Motor neuron (in vitro differentiated cells): Measurements from ENCODE around the gene APC2. TPM values are rescaled to one million over a fixed set of nuclear protein-coding genes. Genes with fewer than 3 reads are reported as not detected.

Source experiments
- ATAC-seq, 8 experiments: fragments of 200-7000 bp; cut with Tn5 transposase; replicated peaks in 6 of 8; 2 replicates each; pipeline ENCODE4 v1.8.0; 2021; ENCODE audit warnings: mild to moderate bottlenecking in 8 of 8, moderate library complexity in 8 of 8
- H3K27ac ChIP-seq, 2 donors: fragments of 250-450 bp; sonication (Bioruptor Pico); 2 replicates each; pipeline ENCODE4 v1.9.0; 2021; ENCODE audit warnings: antibody characterized with exemption in 2 of 2, mild to moderate bottlenecking in 2 of 2, moderate library complexity in 1 of 2
- H3K4me1 ChIP-seq, 2 donors: fragments of 250-450 bp; sonication (Bioruptor Pico); replicated peaks in 1 of 2; 2 replicates each; pipeline ENCODE4 v1.6.1; 2021; ENCODE audit warnings: antibody characterized with exemption in 2 of 2, mild to moderate bottlenecking in 2 of 2, moderate library complexity in 1 of 2
- H3K4me3 ChIP-seq, 5 donors: fragments of 250-450 bp; sonication (Bioruptor Pico); 2 replicates each; pipeline ENCODE4 v1.9.0; 2021; ENCODE audit warnings: antibody characterized with exemption in 5 of 5, mild to moderate bottlenecking in 5 of 5, moderate library complexity in 4 of 5
- WGBS, 10 experiments: fragments of 450-650 bp; shearing (Covaris generic); methylation state at CpG; one replicate each; pipeline ENCODE4 v1.0.0; 2022; 5-methylcytosine and 5-hydroxymethylcytosine counted together
- in situ Hi-C, 9 experiments: fragments of 400-800 bp; cut with MboI; loops; one replicate each; pipeline ENCODE4 v1.15.0; 2021; ENCODE audit warnings: low sequenced_read_pairs in 9 of 9, low pct_unique_long_range_greater_than_20kb in 2 of 9; ENCODE audit not compliant: unreplicated experiment in 9 of 9
- total RNA-seq, 8 experiments: library from RNA; unstranded; fragments of 300-600 nt; gene quantifications; 2 replicates each; pipeline versions ENCODE4 v1.2.3 to v1.2.4, GENCODE V29; 2022

Gene APC2
- total RNA-seq, 8 experiments from 2014 or later, result 0.31 to 52.0 (median 31.9) TPM

DNA sequence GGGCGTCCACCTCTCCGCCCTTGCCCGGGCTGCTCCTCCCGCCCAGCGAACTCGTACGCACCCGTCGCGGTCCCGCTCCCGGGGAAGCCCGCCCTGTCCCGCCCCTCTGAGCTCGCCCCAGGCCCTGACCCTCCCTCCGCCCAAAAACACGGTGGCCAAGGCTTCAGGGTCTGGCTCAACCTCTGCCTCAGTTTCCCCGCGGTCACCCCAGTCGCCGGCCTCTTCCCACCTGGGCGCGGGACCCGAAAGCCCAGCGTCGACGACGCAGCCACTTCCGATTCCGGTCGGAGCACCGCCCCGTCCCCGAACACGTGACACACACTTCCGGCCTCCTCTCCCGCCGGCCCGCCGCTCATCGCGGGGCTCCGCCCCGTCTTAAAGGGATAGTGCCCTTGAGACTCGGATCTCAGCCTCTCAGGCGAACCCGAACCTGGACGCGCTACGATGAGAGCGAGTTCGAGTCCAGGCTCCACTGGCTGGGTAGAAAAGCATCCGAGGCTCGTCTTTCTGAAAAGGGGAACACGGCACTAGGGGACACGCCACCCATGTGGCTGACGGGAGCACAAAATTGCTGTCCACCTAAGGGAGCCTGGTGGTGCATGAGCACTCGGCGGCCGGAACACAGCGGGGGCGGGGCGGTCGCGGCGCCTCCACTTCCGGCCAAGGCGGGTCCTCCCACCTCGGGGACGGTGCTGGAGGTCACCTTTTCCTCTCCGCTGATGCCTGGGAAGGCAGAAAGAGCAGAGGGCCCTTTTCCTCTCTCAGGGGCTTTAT lies 29.2 kb downstream of the APC2 start, which contains the start of gene C19orf25:
C19orf25 (minus strand) TSS at position 282 of the 774 bp plus-strand sequence. CDS start 312 bp downstream, outside the sequence.
- H3K4me1 ChIP-seq, result peaks cover 5 to 10% of the 10 kb centered on the region in 2 donors
- in situ Hi-C loops, result no loop called here
- H3K27ac ChIP-seq, result peak within 1 kb of the TSS; percentile 82 to 93
- H3K4me3 ChIP-seq, result peak within 1 kb of the TSS; percentile 43 to 77 (median 63)
- 0 to 11% (median 3%) methylated on average over 4 to 9 of the region's 71 CpGs; no CpG with 5 or more reads in 6 of the 10 experiments for WGBS, 10 experiments
- peak; percentile 88 to 98 (median 91) for ATAC-seq

DNA sequence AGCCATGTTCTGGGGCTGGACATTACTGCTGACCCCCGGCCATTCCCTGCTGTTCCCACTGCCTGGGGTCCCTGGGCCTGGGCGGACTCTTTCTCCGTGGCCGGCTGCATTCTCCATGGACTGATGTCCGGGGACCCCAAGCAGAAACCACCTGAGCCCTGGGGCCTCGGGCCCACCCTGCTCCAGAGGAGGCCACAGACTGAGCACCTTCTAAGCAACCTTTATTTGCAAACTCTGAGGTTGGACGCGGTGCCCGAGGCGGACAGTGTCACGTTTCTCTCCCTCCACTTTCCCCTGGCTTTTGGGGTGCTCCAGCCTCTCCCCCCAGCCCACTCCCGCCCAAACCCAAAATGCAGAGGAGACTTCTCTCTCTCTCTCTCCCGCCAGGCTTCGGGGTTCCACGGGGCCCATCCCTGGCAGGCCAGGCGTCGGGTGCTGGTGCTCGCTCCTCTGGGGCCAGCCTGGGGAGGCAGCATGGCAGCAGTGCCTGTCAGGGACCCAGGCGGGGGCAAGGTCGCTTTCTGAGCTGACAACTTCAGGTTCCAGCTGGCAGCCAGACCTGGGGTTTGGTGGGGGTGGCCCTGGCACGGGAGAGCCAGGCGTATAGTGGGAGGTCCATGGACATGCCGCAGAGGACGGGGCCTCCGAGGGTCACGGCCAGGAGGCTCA lies 31.4 kb downstream of the APC2 start:
- WGBS, 10 experiments, result 60 to 100% (median 79%) methylated on average over 1 to 10 of the region's 26 CpGs; no CpG with 5 or more reads in 4 of the 10 experiments
- in situ Hi-C loops, result no loop called here

DNA sequence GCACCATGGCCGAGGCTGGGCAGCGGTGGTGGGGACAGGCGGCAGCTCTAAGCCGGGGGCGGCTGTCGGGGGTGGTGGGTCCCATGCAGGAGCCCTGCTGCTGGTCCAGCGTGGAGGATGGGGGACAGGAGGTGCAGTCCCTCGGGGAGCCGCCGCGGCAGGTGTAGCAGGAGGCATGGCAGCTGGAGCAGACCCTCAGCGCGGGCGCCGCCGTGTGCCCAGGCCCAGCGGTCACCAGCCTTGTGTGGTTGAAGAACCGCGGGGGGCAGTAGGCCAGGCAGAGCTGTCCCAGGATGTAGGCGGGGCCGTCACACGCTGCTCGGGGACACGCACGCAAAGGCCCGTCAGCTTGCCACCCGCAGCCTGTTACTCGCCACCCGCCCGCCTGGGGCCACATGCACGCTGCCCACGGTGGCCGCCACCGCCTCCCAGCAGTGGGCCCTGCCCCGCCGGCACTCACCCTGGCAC lies 32.0 kb downstream of the APC2 start:
- 68% methylated on average over 5 of the region's 36 CpGs; no CpG with 5 or more reads in 9 of the 10 experiments for whole genome bisulfite sequencing, 10 experiments
- ATAC-seq, result no peak
- in situ Hi-C loops, result no loop called here
- Histone ChIP-seq H3K4me3 (no peak overlapping the region), H3K27ac (no peak overlapping the region), H3K4me1 (peaks cover 5 to 10% of the 10 kb centered on the region in 2 donors)

More for the DNA sequence above, 31.4 kb downstream of the APC2 start:
- H3K27ac ChIP-seq, result no peak overlapping the region
- H3K4me1 ChIP-seq, result peaks cover 5 to 10% of the 10 kb centered on the region in 2 donors
- H3K4me3 ChIP-seq, result no peak overlapping the region
- ATAC-seq, result no peak

DNA sequence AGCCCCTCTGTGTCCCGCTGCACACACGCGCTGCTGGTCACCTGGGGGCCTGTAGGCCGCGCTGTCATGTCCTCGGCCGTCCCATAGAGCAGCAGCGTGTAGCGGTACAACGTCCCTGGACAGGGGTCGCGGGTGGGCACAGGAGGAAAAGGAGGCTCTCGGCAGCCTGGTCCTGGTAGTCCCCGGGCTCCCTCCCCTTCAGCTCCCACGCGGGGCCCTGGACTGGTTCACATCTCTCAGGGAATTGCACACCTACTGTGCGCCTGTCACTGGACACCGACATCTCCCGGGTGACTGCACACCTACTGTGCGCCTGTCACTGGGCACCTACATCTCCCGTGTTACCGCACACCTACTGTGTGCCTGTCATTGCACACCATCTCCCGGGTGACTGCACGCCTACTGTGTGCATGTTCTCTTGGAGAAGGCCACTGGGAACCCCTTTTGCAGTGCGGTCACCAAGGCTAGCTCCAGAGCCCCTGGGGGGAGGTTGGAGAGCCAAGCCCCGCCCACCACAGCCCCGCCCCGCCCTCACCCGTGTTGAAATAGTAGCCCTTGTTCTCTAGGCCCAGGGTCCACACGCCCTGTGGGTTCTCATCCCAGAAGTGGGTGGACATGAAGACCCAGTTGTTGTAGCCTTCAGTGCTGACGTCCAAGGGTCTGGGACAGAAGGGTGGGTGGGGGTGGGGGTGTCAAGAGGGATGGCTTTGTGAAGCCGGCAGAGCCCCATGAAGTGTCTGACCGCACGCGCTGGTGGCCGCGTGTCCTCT lies 32.6 kb downstream of the APC2 start:
- Histone ChIP-seq H3K4me1 (peaks cover 5 to 10% of the 10 kb centered on the region in 2 donors), H3K27ac (no peak overlapping the region), H3K4me3 (no peak overlapping the region)
- WGBS, 10 experiments, result 50 to 87% (median 85%) methylated on average over 2 to 11 of the region's 37 CpGs; no CpG with 5 or more reads in 6 of the 10 experiments
- in situ Hi-C loops, result no loop called here
- ATAC-seq, result no peak

DNA sequence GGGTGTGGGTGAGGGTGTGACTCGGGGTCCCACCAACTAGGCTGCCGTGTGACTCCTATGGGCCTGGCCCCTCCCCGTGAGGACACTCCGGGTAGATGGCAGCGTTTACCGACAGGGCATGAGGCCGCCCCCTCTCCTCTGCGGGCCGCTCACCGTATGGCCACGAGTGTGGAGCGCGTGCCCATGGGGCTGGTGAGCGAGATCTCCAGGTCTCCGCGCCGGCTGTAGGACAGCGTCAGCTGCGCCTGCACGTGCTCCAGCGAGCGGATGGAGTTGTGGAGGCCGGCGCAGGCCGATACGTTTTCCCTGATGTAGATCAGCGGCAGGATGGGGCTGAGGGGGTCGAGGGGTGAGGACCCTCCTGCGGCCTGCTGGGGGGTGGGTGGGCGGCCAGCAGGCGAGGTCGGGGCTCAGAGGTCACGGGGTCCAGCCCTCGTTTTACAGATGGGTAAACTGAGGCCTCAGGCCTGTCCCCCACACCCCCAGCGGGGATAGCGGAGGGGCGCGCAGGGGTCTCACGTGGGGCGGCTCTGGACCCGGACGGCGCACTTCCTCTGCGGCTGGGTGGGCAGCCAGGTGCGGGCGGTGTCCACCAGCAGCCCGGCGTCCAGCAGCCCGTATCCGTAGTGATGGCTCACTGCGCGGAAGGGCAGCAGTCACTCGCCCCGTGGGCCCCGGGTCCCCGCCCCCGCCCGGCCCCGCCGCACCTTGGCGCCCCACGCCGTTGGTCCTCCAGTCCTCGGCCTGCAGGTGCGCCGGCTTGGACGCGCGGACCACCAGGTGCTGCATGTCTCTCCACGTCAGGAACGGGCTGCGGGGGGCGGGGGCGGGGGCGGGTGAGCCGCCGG lies 33.4 kb downstream of the APC2 start:
- WGBS, 10 experiments, result no CpG with 5 or more reads among the region's 77 CpGs
- no peak for ATAC-seq
- Histone ChIP-seq H3K27ac (no peak overlapping the region), H3K4me1 (peaks cover 2 to 4% of the 10 kb centered on the region in 2 donors), H3K4me3 (no peak overlapping the region)
- in situ Hi-C loops, result no loop called here

DNA sequence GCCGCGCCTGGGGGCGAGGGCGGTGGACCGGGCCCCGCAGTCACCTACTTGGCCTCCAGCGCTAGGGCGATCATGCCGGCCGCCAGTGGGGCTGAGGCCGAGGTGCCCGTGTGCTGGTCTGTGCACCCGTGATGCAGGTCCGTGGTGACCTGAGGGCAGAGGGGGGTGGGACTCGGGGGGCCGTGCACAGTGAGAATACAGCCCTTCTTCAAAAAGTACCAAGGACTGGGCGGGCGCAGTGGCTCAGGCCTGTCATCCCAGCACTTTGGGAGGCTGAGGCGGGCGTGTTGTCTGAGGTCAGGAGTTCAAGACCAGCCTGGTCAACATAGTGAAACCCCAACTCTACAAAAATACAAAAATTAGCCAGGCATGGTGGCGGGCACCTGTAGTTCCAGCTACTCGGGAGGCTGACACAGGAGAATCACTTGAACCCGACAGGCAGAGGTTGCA lies 34.1 kb downstream of the APC2 start:
- Histone ChIP-seq H3K4me3 (no peak overlapping the region), H3K27ac (no peak overlapping the region), H3K4me1 (peaks cover 2 to 4% of the 10 kb centered on the region in 2 donors)
- no peak for ATAC-seq
- in situ Hi-C loops, result no loop called here
- 60 to 96% (median 88%) methylated on average over 1 to 5 of the region's 23 CpGs; no CpG with 5 or more reads in 7 of the 10 experiments for WGBS, 10 experiments

DNA sequence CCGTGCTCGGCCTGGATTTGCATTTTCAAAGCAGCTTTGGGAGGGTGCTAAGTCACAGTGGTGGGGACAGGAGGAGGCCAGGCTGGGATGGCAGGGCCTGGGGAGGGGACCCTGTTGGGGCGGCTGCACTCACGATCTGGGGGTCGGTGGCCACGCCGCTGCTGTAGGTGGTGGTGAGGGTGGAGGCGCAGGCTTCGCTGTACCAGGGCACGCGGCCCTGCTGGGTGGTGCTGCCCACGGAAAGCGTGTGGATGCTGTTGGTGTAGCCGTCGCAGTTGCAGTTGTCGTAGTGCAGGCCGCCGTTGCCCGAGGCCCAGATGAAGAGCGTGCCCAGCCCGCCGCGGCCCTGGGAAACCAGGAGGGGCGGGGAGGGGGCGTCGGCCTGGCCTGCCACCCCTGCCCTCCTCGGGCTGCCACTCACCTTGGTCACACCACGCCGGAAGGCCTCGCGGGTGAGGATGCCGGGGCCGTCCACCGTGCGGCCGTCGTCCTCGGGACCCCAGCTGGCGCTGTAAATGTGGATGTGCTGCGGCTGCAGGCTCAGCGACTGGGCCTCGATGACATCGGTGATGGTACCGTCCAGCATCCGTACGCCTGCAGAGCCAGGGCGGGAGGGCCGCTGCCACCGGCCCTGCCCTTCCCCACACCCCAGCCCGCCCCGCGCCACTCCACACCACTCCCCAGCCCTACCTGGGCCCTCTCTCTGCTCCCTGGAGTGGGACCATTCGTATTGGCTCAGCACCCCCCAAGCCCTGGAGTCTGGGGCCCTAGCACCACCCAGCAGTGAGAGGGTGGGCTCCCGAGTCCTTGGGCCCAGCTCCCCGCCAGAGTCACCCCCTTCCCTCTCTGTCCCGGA lies 37.0 kb downstream of the APC2 start:
- H3K4me3 ChIP-seq, result no peak overlapping the region
- no peak for ATAC-seq
- no peak overlapping the region for H3K27ac ChIP-seq
- in situ Hi-C loops, result no loop called here
- H3K4me1 ChIP-seq, result peaks cover 7% of the 10 kb centered on the region in 2 donors
- no CpG with 5 or more reads among the region's 56 CpGs for WGBS, 10 experiments

DNA sequence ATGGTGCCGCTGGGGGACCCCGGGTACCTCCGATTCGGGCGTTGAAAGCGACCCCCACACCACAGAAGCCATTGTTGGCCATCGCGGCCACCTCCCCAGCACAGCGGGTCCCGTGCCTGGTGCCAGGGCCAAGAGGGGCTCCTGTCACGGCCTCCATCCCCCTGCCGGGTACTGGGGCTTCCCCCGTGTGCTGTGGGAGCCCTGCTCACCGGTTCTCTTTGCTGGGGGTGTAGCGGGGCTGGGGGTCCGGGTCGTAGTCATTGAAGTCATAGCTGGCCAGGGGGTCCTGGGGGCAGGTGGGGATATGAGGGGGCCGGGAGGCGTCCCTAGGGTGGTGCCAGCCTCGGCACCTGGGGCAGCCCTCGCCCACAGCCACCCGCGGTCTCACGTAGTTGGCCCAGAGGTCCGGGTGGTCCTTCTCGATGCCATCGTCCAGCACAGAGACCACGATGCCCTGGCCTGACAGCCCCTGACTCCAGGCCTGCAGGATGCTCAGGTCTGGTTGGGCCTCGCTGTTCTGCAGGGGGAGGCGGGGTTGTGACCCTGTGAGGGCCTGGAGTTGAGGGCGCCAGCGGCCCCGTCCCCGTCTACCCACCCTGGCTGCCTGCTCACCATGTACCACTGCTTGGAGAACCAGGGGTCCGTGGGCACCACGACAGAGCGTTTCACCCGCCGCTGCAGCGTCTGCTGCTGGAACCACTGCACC lies 37.8 kb downstream of the APC2 start:
- in situ Hi-C loops, result no loop called here
- no CpG with 5 or more reads among the region's 40 CpGs for WGBS, 10 experiments
- no peak for ATAC-seq
- Histone ChIP-seq H3K27ac (no peak overlapping the region), H3K4me3 (no peak overlapping the region), H3K4me1 (peaks cover 8% of the 10 kb centered on the region in 2 donors)

DNA sequence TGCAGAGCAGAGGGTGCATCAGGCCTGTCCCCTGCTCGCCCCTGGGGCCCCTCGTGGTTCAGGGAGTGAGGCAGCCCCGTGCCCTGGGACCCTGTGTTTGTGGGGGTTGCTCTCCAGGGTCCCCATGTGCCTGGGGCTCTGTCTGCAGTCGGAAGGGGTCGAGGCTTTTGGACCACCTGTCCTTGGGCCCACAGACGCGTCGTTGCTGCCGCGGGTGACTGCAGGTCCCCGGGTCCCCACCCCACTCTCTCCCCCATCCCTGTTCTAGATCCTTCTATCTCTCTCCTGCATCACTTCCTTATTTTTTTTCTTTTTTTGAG lies 38.3 kb downstream of the APC2 start:
- Histone ChIP-seq H3K4me3 (no peak overlapping the region), H3K27ac (no peak overlapping the region), H3K4me1 (peaks cover 13% of the 10 kb centered on the region in 2 donors)
- no peak for ATAC-seq
- 73% methylated on average over 3 of the region's 11 CpGs; no CpG with 5 or more reads in 9 of the 10 experiments for WGBS, 10 experiments
- in situ Hi-C loops, result no loop called here

DNA sequence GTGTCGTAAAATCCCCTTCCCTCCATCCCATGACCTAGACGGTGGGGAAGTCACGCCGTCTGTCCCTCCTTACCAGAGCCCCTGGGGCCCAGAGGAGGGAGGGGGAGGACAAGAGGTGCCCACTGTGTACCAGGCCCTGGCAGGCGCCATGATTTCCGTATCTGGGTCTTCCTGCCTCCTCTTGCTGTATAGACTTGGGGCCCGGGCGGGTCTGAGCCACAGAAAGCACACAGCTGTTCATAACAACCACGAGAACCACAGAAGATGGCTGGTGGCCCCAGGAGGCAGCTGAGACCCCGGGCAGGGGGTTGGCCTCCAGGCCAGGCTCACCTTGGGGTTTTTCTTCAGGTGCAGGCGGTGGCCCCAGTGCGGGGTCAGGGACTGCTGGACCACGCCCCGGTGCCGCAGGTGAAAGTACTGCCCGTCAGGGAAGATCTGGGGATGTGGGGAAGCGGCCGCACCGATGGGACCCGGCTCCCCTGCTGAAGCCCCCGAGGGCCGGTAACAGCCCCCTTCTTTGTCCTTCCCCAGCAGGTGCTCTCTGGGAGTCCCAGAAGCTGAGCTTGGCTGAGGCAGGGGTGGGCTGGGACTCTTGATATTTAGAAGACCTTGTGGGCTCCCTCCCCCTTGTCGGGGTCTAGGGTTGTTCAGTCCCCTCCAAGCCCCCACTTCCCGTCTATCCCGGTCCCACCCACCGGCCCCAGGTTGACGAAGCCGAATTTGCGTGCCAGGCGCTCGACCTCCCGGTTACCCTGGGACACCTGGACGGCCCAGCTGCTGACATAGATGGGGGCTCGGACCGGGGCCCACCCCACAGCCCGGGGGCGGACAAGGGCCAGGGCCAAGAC lies 39.8 kb downstream of the APC2 start:
- Histone ChIP-seq H3K4me1 (peaks cover 14 to 15% of the 10 kb centered on the region in 2 donors), H3K27ac (peak overlapping the region; percentile 79 to 80), H3K4me3 (peak overlapping the region; percentile 37 to 47 (median 46))
- no peak for ATAC-seq
- in situ Hi-C loops, result no loop called here
- WGBS, 10 experiments, result no CpG with 5 or more reads among the region's 37 CpGs
